Measurements from ENCODE around the gene ETS2. TPM values are rescaled to one million over a fixed set of nuclear protein-coding genes. Genes with fewer than 3 reads are reported as not detected.

The ETS2 gene
- total RNA-seq, 2 donors from 2014 or later, result 110 to 185 TPM

- no peak overlapping the region for H3K9ac ChIP-seq (ENCODE audit: low read depth in 2 of 2, low read length in 2 of 2)
- H3K4me3 ChIP-seq, result no peak overlapping the region
- no peaks in the 10 kb centered on the region for H3K27me3 ChIP-seq
- no peaks in the 10 kb centered on the region for H3K9me3 ChIP-seq
- no peak for DNase-seq
- intact Hi-C loops (cut with DNase I), result no loop called here
- no peak for TF ChIP-seq CTCF (IDR thresholded peaks at IDR 0.05)
- H3K36me3 ChIP-seq, result no peaks in the 10 kb centered on the region
- no peaks in the 10 kb centered on the region for H3K4me1 ChIP-seq
- no peak overlapping the region for H3K27ac ChIP-seq
Measured at GRCh38 chr21:38774152-38774551, 31.6 kb upstream of the ETS2 start.

GRCh38 chr21:38774586-38775285, 31.0 kb upstream of the ETS2 start:
- intact Hi-C loops (cut with DNase I), result no loop called here
- no peak for TF ChIP-seq CTCF (IDR thresholded peaks at IDR 0.05)
- Histone ChIP-seq H3K36me3 (no peaks in the 10 kb centered on the region), H3K4me1 (no peaks in the 10 kb centered on the region), H3K9me3 (no peaks in the 10 kb centered on the region), H3K27me3 (no peaks in the 10 kb centered on the region), H3K4me3 (no peak overlapping the region), H3K9ac (ENCODE audit: low read depth in 2 of 2, low read length in 2 of 2) (no peak overlapping the region), H3K27ac (no peak overlapping the region)
- DNase-seq, result no peak

- intact Hi-C loops (cut with DNase I), result no loop called here
- Histone ChIP-seq H3K4me3 (no peak overlapping the region), H3K9me3 (no peaks in the 10 kb centered on the region), H3K27ac (no peak overlapping the region), H3K27me3 (no peaks in the 10 kb centered on the region), H3K36me3 (no peaks in the 10 kb centered on the region), H3K4me1 (peaks cover 4% of the 10 kb centered on the region), H3K9ac (ENCODE audit: low read depth in 2 of 2, low read length in 2 of 2) (no peak overlapping the region)
- TF ChIP-seq CTCF (IDR thresholded peaks at IDR 0.05), result no peak
- DNase-seq, result no peak
Measured at GRCh38 chr21:38775733-38776132, 30.0 kb upstream of the ETS2 start.

GRCh38 chr21:38777015-38777414, 28.7 kb upstream of the ETS2 start:
- Histone ChIP-seq H3K4me1 (peaks cover 4% of the 10 kb centered on the region), H3K9ac (ENCODE audit: low read depth in 2 of 2, low read length in 2 of 2) (no peak overlapping the region), H3K27me3 (no peaks in the 10 kb centered on the region), H3K36me3 (no peaks in the 10 kb centered on the region), H3K4me3 (no peak overlapping the region), H3K9me3 (no peaks in the 10 kb centered on the region), H3K27ac (no peak overlapping the region)
- no peak for TF ChIP-seq CTCF (IDR thresholded peaks at IDR 0.05)
- DNase-seq, result no peak
- intact Hi-C loops (cut with DNase I), result no loop called here

GRCh38 chr21:38777531-38777930, 28.2 kb upstream of the ETS2 start:
- H3K9ac ChIP-seq (ENCODE audit: low read depth in 2 of 2, low read length in 2 of 2), result no peak overlapping the region
- no peaks in the 10 kb centered on the region for H3K36me3 ChIP-seq
- intact Hi-C loops (cut with DNase I), result no loop called here
- TF ChIP-seq CTCF (IDR thresholded peaks at IDR 0.05), result no peak
- H3K27me3 ChIP-seq, result no peaks in the 10 kb centered on the region
- H3K9me3 ChIP-seq, result no peaks in the 10 kb centered on the region
- no peak overlapping the region for H3K4me3 ChIP-seq
- H3K4me1 ChIP-seq, result peaks cover 4% of the 10 kb centered on the region
- no peak for DNase-seq
- no peak overlapping the region for H3K27ac ChIP-seq

Data from colonic mucosa (tissue), 4 donors.